HG02759 (cell line): Measurements from ENCODE around the gene AMOT.

Experiments used
- ATAC-seq: cut with Tn5 transposase; IDR thresholded peaks from one replicate; pipeline ENCODE4 v1.9.1; 2021; ENCODE audit warnings: mild to moderate bottlenecking, moderate library complexity; ENCODE audit not compliant: unreplicated experiment

AMOT gene

GRCh38 chrX:112839856-112840255 is 775 bp downstream of the AMOT start:
- no peak for ATAC-seq

GRCh38 chrX:112837531-112837930 is 3.1 kb downstream of the AMOT start:
- no peak for ATAC-seq

- ATAC-seq: no peak
Measured at GRCh38 chrX:112835019-112835418, 5.6 kb downstream of the AMOT start.

GRCh38 chrX:112834031-112834845 is 6.4 kb downstream of the AMOT start:
- ATAC-seq: no peak

- ATAC-seq: no peak
Measured at GRCh38 chrX:112832481-112833095, 8.0 kb downstream of the AMOT start.

GRCh38 chrX:112830540-112830939 is 10.1 kb downstream of the AMOT start:
- ATAC-seq: no peak

GRCh38 chrX:112827292-112827903 is 13.2 kb downstream of the AMOT start:
- ATAC-seq: no peak

- ATAC-seq: no peak
Measured at GRCh38 chrX:112826023-112826422, 14.6 kb downstream of the AMOT start.

- ATAC-seq: no peak
Measured at GRCh38 chrX:112822892-112823291, 17.7 kb downstream of the AMOT start.

GRCh38 chrX:112820364-112821268 is 20.0 kb downstream of the AMOT start:
- no peak for ATAC-seq

GRCh38 chrX:112819813-112820212 is 20.8 kb downstream of the AMOT start:
- ATAC-seq: no peak

- no peak for ATAC-seq
Measured at GRCh38 chrX:112819008-112819640, 21.5 kb downstream of the AMOT start.

GRCh38 chrX:112818114-112819007 is 22.3 kb downstream of the AMOT start:
- ATAC-seq: no peak

- no peak for ATAC-seq
Measured at GRCh38 chrX:112816908-112817307, 23.7 kb downstream of the AMOT start.

- ATAC-seq: no peak
Measured at GRCh38 chrX:112814496-112814895, 26.1 kb downstream of the AMOT start.

GRCh38 chrX:112812741-112813140 is 27.9 kb downstream of the AMOT start:
- ATAC-seq: no peak

- ATAC-seq: no peak
Measured at GRCh38 chrX:112808651-112809195, 31.9 kb downstream of the AMOT start.

- ATAC-seq: no peak
Measured at GRCh38 chrX:112808007-112808406, 32.6 kb downstream of the AMOT start.

GRCh38 chrX:112803060-112803459 is 37.6 kb downstream of the AMOT start:
- ATAC-seq: no peak
